Mucosa of descending colon (tissue), 3 donors: ENCODE measurements around the gene ALDOB. TPM values are rescaled to one million over a fixed set of nuclear protein-coding genes. Genes with fewer than 3 reads are reported as not detected.
A peak's percentile ranks its signal among the peaks of the same experiment; 100 is the strongest.

Source experiments
- ATAC-seq: fragments of 200-7000 bp; cut with Tn5 transposase; one replicate; pipeline ENCODE4 v1.9.1; 2020; ENCODE audit warnings: mild to moderate bottlenecking, moderate library complexity
- DNase-seq, 3 donors: peaks; one replicate each; pipeline ENCODE4 v3.0.0-alpha.2; 2020
- H3K36me3 ChIP-seq: fragments of 200-600 bp; one replicate; pipeline ENCODE4 v1.8.0; 2021; ENCODE audit warnings: low read depth, mild to moderate bottlenecking
- H3K4me1 ChIP-seq: fragments of 200-600 bp; one replicate; pipeline ENCODE4 v1.8.0; 2021; ENCODE audit warnings: low read depth, mild to moderate bottlenecking
- H3K4me3 ChIP-seq: fragments of 200-600 bp; one replicate; pipeline ENCODE4 v1.8.0; 2021; ENCODE audit warnings: mild to moderate bottlenecking
- H3K9me3 ChIP-seq: fragments of 200-600 bp; one replicate; pipeline ENCODE4 v1.8.0; 2021; ENCODE audit warnings: mild to moderate bottlenecking
- intact Hi-C, 2 donors: fragments of 100-400 bp; cut with DNase I in 1 of 2; cut with micrococcal nuclease in 1 of 2; formaldehyde crosslinking; loops; one replicate each; pipeline versions ENCODE4 v1.11.0 to v1.11.1; 2022; cut with DNase I, micrococcal nuclease
- total RNA-seq, 3 donors: library from RNA; stranded (reverse); fragmentation: NEBNext Ultra II Directional in 2 of 3; extraction: Animal tissue kit (Norgen Biotek cat#: 25700) in 2 of 3; gene quantifications; one replicate each; pipeline versions ENCODE4 v1.2.1 to v1.2.4, GENCODE V29; 2021 to 2023
- TF ChIP-seq, protein P1 (sequence below): fragments of 200-600 bp; IDR thresholded peaks from one replicate; pipeline ENCODE4 v1.8.0; 2022; ENCODE audit warnings: antibody characterized with exemption, mild to moderate bottlenecking
- donor health status: DM: no; HTN: no; CAD: no; lungs with moderate emphysema.
- donor health status: DM: no; HTN: no; CAD: no.
- donor health status: DM: no; HTN: yes; CAD: no.

The ALDOB gene
- total RNA-seq, 3 donors from 2014 or later: 1.6 to 13.8 (median 3.0) TPM

DNA sequence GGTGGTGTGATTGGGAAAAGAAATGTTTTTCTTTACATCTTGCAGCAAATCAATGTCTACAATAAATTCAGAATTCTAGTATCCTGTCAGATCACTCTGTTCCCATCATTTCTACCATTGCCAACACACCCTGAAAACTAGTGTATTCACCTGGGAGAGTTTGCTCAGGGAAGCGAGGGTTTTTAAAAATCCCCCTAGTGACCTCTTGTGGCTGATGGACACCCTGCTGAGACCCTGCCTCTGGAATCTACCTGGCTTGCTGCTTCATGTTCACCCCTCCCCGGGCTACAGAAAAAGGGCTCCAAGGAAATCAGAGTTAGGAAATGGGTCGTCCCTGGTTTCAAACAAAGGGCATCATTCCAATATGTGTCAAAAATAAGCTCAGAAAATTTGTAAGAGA is 21.4 kb upstream of the ALDOB start:
- Histone ChIP-seq H3K4me3 (no peak overlapping the region), H3K36me3 (no peaks in the 10 kb centered on the region), H3K9me3 (no peaks in the 10 kb centered on the region), H3K4me1 (no peaks in the 10 kb centered on the region)
- TF ChIP-seq, protein P1, sequence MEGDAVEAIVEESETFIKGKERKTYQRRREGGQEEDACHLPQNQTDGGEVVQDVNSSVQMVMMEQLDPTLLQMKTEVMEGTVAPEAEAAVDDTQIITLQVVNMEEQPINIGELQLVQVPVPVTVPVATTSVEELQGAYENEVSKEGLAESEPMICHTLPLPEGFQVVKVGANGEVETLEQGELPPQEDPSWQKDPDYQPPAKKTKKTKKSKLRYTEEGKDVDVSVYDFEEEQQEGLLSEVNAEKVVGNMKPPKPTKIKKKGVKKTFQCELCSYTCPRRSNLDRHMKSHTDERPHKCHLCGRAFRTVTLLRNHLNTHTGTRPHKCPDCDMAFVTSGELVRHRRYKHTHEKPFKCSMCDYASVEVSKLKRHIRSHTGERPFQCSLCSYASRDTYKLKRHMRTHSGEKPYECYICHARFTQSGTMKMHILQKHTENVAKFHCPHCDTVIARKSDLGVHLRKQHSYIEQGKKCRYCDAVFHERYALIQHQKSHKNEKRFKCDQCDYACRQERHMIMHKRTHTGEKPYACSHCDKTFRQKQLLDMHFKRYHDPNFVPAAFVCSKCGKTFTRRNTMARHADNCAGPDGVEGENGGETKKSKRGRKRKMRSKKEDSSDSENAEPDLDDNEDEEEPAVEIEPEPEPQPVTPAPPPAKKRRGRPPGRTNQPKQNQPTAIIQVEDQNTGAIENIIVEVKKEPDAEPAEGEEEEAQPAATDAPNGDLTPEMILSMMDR: no peak
- DNase-seq (no peak), ATAC-seq (no peak)
- intact Hi-C loops: no loop called here

DNA sequence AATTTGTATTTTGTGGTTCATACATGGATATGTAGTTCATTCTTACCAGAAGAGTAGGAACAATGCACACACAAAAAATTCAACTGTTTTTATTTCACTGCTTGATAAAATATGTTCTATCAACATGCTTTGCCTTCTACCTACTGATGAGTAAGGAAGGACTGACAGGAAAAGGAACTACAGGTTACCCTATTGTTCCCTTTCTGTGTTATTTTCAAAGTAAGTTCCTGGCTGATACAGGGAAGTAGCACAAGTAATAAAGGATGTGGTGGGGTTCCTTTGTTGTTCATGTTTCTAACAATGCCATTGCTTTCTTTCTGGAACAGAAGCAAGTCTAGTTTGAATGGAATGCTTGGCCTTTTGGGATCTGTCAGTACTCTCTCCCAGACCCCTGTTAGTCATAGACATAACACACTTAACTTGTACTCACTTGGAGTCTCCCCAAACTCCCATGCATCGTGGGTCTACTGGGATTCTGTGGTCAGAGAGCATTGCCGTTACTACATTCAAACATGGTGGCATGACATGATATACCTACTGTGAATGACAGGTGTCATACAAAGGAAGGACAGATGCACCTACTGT is 20.2 kb upstream of the ALDOB start:
- Histone ChIP-seq H3K4me1 (no peaks in the 10 kb centered on the region), H3K9me3 (no peaks in the 10 kb centered on the region), H3K4me3 (no peak overlapping the region), H3K36me3 (no peaks in the 10 kb centered on the region)
- DNase-seq (no peak), ATAC-seq (no peak)
- intact Hi-C loops: no loop called here
- TF ChIP-seq, protein P1: no peak

DNA sequence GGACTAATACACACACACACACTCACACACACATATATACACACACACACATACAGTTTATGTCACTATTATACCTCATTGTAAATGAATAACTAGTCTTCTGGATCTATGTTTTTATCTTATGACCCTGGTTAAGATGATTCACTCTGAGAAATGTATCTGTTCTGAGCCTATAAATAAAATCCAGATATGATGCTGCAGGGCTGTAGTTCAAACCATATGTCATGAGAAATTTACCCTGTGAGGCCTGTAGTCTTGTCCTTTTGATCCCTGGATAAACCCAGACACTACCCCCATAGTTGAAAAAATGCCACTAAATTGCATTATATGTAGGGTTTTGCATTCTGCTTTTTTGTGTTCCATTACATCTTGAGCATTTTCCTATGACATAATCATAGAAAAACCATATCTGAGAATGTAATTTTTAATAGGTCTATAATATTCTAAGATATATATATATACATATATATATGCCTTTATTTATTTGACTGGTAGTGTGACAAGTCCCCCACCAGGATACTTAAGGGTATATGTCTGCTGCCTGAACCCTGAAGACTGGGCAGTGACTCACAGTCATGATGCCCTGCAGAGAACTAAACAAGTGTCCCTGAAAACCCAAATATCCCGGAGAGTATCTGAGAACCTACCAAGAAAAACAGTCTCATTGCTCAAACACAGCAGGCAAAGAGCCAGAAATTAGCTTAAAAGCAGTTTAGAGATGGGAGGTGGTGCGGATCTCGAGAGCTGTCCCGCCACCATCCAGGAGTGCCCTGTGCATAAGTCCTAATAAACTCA is 18.4 kb upstream of the ALDOB start:
- Histone ChIP-seq H3K4me1 (peaks cover 4% of the 10 kb centered on the region), H3K9me3 (no peaks in the 10 kb centered on the region), H3K4me3 (no peak overlapping the region), H3K36me3 (no peaks in the 10 kb centered on the region)
- TF ChIP-seq, protein P1: no peak
- ATAC-seq: peak; percentile 23
- intact Hi-C loops: no loop called here
- no peak for DNase-seq

DNA sequence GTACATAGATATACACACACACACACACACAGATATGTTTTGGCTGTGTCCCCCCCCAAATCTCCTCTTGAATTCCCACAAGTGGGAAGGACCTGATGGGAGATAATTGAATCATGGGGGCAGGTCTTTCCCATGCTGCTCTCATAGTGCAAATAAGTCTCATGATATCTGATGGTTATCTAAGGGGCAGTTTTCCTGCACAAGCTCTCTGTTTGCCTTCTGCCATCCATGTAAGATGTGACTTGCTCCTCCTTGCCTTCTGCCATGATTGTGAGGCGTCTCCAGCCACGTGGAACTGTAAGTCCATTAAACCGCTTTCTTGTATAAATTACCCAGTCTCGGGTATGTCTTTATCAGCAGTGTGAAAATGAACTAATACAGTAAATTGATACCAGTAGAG is 15.9 kb upstream of the ALDOB start:
- Histone ChIP-seq H3K4me1 (peaks cover 4% of the 10 kb centered on the region), H3K9me3 (no peaks in the 10 kb centered on the region), H3K36me3 (no peaks in the 10 kb centered on the region), H3K4me3 (no peak overlapping the region)
- intact Hi-C loops: no loop called here
- TF ChIP-seq, protein P1: no peak
- no peak for ATAC-seq
- DNase-seq: no peak

DNA sequence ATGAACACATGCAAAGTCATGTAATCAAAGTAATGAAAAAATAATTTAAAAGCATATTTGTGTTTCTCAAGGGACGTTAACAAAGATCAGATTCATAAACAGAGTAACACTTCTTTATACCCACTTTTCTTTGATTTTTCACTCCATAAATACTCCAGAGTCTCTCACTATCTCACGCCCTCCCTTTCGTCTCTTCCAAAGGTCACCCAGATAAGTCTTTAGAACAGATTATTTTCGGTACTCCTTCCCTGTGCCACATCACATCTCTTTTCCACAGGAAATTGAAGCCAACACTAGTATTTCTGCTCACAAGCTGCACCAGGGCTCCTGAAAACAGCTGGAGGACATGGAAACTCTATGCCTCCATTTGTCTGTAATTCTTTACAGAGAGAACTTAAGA is 15.4 kb upstream of the ALDOB start:
- H3K4me3 ChIP-seq: no peak overlapping the region
- TF ChIP-seq, protein P1: no peak
- DNase-seq: no peak
- no peaks in the 10 kb centered on the region for H3K9me3 ChIP-seq
- intact Hi-C loops: no loop called here
- H3K4me1 ChIP-seq: peaks cover 4% of the 10 kb centered on the region
- ATAC-seq: no peak
- no peaks in the 10 kb centered on the region for H3K36me3 ChIP-seq
